Right atrium auricular region (tissue), 2 donors: ENCODE measurements around the gene PPP1R14B. TPM values are rescaled to one million over a fixed set of nuclear protein-coding genes. Genes with fewer than 3 reads are reported as not detected.

ENCODE experiments used
- DNase-seq: peaks from one replicate; pipeline ENCODE4 v3.0.0-alpha.2; 2019; ENCODE audit warnings: low spot score
- H3K27ac ChIP-seq, 2 donors: fragments of 200-600 bp; sonication (generic); 1 replicate in 1 of 2; 2 replicates in 1 of 2; pipeline ENCODE4 v1.5.1; 2016 to 2019
- H3K27me3 ChIP-seq, 2 donors: fragments of 200-600 bp; sonication (generic); one replicate each; pipeline versions ENCODE4 v1.5.1 to v1.6.0; 2017 to 2019
- H3K36me3 ChIP-seq: fragments of 200-600 bp; sonication (generic); one replicate; pipeline ENCODE4 v1.5.1; 2016
- H3K4me1 ChIP-seq, 2 donors: fragments of 200-600 bp; sonication (generic); one replicate each; pipeline versions ENCODE4 v1.5.1 to v1.6.0; 2017 to 2019
- H3K4me3 ChIP-seq, 2 donors: fragments of 200-600 bp; sonication (generic); 1 replicate in 1 of 2; 2 replicates in 1 of 2; pipeline ENCODE4 v1.5.1; 2017 to 2019; ENCODE audit warnings: mild to moderate bottlenecking in 1 of 2, moderate library complexity in 1 of 2
- H3K9me3 ChIP-seq, 2 donors: fragments of 200-600 bp; sonication (generic); one replicate each; pipeline ENCODE4 v1.5.1; 2019
- CTCF ChIP-seq, 2 donors: fragments of 200-600 bp; sonication (generic); IDR thresholded peaks; one replicate each; pipeline ENCODE4 v1.5.1; 2019; ENCODE audit warnings: antibody characterized with exemption in 2 of 2
- total RNA-seq, 2 donors: library from RNA; depleted of rRNA; stranded (reverse); fragments of >200 nt; gene quantifications; one replicate each; pipeline ENCODE4 v1.1.0, GENCODE V29; 2016

Gene PPP1R14B
- total RNA-seq, 2 donors from 2014 or later: 76.4 to 99.2 TPM

GRCh38 chr11:64268025-64268892 lies 21.5 kb upstream of the PPP1R14B start:
- H3K4me3 ChIP-seq: peak overlapping the region; percentile 59 to 72
- DNase-seq: peak; percentile 82
- H3K36me3 ChIP-seq: peaks cover 19% of the 10 kb centered on the region
- TF ChIP-seq CTCF (IDR thresholded peaks at IDR 0.05): no peak
- peak overlapping the region; percentile 93 to 98 for H3K27ac ChIP-seq
- no peaks in the 10 kb centered on the region for H3K9me3 ChIP-seq
- H3K4me1 ChIP-seq: peaks cover 0 to 45% of the 10 kb centered on the region in 2 donors
- no peaks in the 10 kb centered on the region for H3K27me3 ChIP-seq

GRCh38 chr11:64267207-64267945 lies 20.6 kb upstream of the PPP1R14B start:
- Histone ChIP-seq H3K27ac (peak overlapping the region; percentile 93 to 98), H3K4me3 (no peak overlapping the region), H3K27me3 (no peaks in the 10 kb centered on the region), H3K4me1 (peaks cover 0 to 37% of the 10 kb centered on the region in 2 donors), H3K9me3 (no peaks in the 10 kb centered on the region), H3K36me3 (peaks cover 24% of the 10 kb centered on the region)
- no peak for TF ChIP-seq CTCF (IDR thresholded peaks at IDR 0.05)
- DNase-seq: no peak

GRCh38 chr11:64266339-64266738 lies 19.6 kb upstream of the PPP1R14B start:
- no peak overlapping the region for H3K27ac ChIP-seq
- peaks cover 31% of the 10 kb centered on the region for H3K36me3 ChIP-seq
- H3K4me3 ChIP-seq: no peak overlapping the region
- no peak for DNase-seq
- TF ChIP-seq CTCF (IDR thresholded peaks at IDR 0.05): no peak
- no peaks in the 10 kb centered on the region for H3K27me3 ChIP-seq
- H3K9me3 ChIP-seq: no peaks in the 10 kb centered on the region
- peaks cover 0 to 27% of the 10 kb centered on the region in 2 donors for H3K4me1 ChIP-seq

- Histone ChIP-seq H3K9me3 (no peaks in the 10 kb centered on the region), H3K27ac (no peak overlapping the region), H3K4me3 (no peak overlapping the region), H3K36me3 (peaks cover 34% of the 10 kb centered on the region), H3K27me3 (no peaks in the 10 kb centered on the region), H3K4me1 (peaks cover 0 to 27% of the 10 kb centered on the region in 2 donors)
- DNase-seq: no peak
- no peak for TF ChIP-seq CTCF (IDR thresholded peaks at IDR 0.05)
Observed at GRCh38 chr11:64265176-64266160, 18.7 kb upstream of the PPP1R14B start.

DNA sequence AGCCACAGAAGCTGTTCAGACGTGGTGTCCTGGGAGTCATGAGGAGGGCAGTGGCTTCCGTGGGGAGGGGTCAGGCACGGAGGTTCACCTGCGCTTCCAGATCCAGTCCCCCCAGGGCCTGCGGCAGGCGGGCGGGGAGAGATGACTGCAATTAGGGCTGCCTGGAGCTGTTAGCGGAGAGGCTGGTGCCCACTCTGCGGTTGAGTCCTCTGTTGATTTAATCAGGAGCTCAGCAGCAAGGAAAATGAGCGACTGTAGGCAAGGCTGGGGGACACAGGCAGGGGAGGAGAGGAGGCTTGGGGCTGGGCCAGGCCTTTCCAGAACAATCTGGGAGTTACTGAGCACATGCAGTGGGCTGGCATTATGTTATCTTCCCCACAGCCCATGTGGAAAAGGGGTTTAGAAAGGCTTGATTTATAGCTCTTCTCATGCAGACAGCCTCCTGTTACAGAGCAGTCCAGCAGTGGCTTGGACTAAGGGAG lies 17.7 kb upstream of the PPP1R14B start:
- Histone ChIP-seq H3K36me3 (peaks cover 41% of the 10 kb centered on the region), H3K27ac (no peak overlapping the region), H3K27me3 (no peaks in the 10 kb centered on the region), H3K4me3 (no peak overlapping the region), H3K9me3 (no peaks in the 10 kb centered on the region), H3K4me1 (peaks cover 0 to 27% of the 10 kb centered on the region in 2 donors)
- TF ChIP-seq CTCF (IDR thresholded peaks at IDR 0.05): no peak
- DNase-seq: no peak
